PFSK-1 (cell line): Measurements from ENCODE around the gene HTR3A.

ENCODE experiments used
- FOXP2 ChIP-seq: optimal IDR thresholded peaks from 2 replicates; pipeline ENCODE3; 2011; ENCODE audit warnings: borderline replicate concordance, control low read depth, inconsistent platforms; ENCODE audit not compliant: insufficient read depth; ENCODE audit errors: extremely low read length, extremely low read depth
- POLR2AphosphoS5 ChIP-seq: IDR thresholded peaks from 2 replicates; pipeline ENCODE4 v1.6.1; 2012; ENCODE audit warnings: low read depth, mild to moderate bottlenecking, control low read depth, low read length, moderate library complexity
- SIN3A ChIP-seq: IDR thresholded peaks from 2 replicates; pipeline ENCODE4 v1.6.1; 2012; ENCODE audit warnings: mild to moderate bottlenecking, low read length, moderate library complexity, borderline replicate concordance; ENCODE audit not compliant: insufficient read depth
- TAF1 ChIP-seq: IDR thresholded peaks from 2 replicates; pipeline ENCODE4 v1.6.1; 2012; ENCODE audit warnings: low read length, control low read depth, borderline replicate concordance; ENCODE audit not compliant: insufficient read depth
- TF ChIP-seq, protein P1 (sequence below), 2 experiments: IDR thresholded peaks; 2 replicates each; pipeline versions ENCODE4 v1.6.1 to v1.8.0; 2011 to 2012; ENCODE audit warnings: low read depth in 2 of 2, low read length in 2 of 2, control low read depth in 1 of 2, inconsistent platforms in 1 of 2, mild to moderate bottlenecking in 1 of 2, moderate library complexity in 1 of 2; ENCODE audit not compliant: insufficient read depth in 1 of 2

Gene HTR3A

DNA sequence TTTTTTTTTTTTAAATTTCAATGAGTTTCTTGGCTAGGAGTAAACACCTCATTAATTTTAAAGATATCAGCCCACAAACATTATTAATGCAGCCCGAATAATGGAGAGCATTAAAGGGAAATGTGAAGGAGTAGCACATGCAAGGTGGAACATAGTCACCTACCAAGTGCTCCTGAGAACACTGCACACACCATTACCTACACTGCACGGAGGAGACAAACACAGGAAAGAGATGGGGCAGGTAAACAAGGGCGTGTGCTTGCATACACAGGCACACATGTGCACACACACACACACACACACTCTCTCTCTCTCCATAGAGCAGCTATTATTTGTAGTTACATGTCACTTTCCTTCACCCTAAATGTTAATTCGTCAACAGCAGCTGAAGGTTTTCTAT lies 40.1 kb upstream of the HTR3A start:
- TF ChIP-seq SIN3A (no peak), FOXP2 (no peak), POLR2AphosphoS5 (no peak), TAF1 (no peak)
- TF ChIP-seq, protein P1, sequence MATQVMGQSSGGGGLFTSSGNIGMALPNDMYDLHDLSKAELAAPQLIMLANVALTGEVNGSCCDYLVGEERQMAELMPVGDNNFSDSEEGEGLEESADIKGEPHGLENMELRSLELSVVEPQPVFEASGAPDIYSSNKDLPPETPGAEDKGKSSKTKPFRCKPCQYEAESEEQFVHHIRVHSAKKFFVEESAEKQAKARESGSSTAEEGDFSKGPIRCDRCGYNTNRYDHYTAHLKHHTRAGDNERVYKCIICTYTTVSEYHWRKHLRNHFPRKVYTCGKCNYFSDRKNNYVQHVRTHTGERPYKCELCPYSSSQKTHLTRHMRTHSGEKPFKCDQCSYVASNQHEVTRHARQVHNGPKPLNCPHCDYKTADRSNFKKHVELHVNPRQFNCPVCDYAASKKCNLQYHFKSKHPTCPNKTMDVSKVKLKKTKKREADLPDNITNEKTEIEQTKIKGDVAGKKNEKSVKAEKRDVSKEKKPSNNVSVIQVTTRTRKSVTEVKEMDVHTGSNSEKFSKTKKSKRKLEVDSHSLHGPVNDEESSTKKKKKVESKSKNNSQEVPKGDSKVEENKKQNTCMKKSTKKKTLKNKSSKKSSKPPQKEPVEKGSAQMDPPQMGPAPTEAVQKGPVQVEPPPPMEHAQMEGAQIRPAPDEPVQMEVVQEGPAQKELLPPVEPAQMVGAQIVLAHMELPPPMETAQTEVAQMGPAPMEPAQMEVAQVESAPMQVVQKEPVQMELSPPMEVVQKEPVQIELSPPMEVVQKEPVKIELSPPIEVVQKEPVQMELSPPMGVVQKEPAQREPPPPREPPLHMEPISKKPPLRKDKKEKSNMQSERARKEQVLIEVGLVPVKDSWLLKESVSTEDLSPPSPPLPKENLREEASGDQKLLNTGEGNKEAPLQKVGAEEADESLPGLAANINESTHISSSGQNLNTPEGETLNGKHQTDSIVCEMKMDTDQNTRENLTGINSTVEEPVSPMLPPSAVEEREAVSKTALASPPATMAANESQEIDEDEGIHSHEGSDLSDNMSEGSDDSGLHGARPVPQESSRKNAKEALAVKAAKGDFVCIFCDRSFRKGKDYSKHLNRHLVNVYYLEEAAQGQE (IDR thresholded peaks at IDR 0.05; ENCODE audit: insufficient read depth in 1 of 2, low read depth in 2 of 2, low read length in 2 of 2) = no peak

DNA sequence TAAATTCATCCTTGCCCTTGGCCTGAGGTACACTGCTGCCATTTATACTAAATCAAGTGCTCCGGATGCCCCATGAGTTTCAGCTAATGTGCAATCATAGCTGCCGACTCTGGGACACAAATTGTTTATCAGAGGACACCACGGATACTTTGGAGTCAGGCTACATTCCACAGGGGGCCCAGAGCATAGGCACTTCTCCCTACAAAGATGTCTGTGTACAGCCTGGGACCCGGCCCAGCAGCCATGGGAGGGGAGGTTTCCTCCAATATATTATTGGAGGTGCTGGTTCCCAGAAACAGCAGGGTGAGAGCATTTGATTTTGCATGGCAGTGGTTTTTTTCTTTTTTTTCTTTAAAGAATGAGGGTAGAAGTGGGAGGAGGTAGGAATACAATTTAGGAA lies 39.0 kb upstream of the HTR3A start:
- TF ChIP-seq TAF1 (no peak), POLR2AphosphoS5 (no peak), SIN3A (no peak), FOXP2 (no peak)
- TF ChIP-seq, protein P1 (IDR thresholded peaks at IDR 0.05; ENCODE audit: insufficient read depth in 1 of 2, low read depth in 2 of 2, low read length in 2 of 2) = no peak

GRCh38 chr11:113937918-113938317 lies 37.0 kb upstream of the HTR3A start:
- TF ChIP-seq, protein P1 (IDR thresholded peaks at IDR 0.05; ENCODE audit: insufficient read depth in 1 of 2, low read depth in 2 of 2, low read length in 2 of 2) = no peak
- TF ChIP-seq FOXP2 (no peak), TAF1 (no peak), SIN3A (no peak), POLR2AphosphoS5 (no peak)

- no peak for TF ChIP-seq TAF1
- no peak for TF ChIP-seq FOXP2
- TF ChIP-seq SIN3A = no peak
- no peak for TF ChIP-seq POLR2AphosphoS5
- TF ChIP-seq, protein P1 (IDR thresholded peaks at IDR 0.05; ENCODE audit: insufficient read depth in 1 of 2, low read depth in 2 of 2, low read length in 2 of 2) = no peak
These were observed 32.7 kb upstream of the HTR3A start for GRCh38 chr11:113942256-113942655.

DNA sequence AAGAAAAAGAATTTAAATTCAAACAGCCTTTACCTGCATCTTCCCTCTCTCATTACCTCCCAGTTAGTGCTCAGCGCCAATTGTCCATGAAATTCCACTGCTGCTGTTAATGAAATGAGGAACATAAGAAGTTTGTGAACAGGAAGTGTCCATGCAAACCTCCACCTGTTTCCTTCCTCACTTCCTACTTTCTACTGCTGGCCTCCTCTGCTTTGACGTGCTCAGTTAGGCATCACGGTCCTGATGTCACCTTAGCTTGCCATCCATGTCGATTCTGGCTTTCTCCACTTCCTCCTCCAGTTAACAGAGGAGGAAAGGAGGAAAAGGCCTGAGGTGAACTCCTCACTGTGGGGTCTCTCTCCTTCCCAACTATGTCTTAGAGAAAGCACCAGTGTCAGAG lies 26.9 kb upstream of the HTR3A start:
- TF ChIP-seq POLR2AphosphoS5 (no peak), SIN3A (no peak), FOXP2 (no peak)
